Activated CD8-positive, alpha-beta memory T cell treated with anti-CD3 and anti-CD28 coated beads, Interleukin-2, amount 50 U/mL, for 1 hour (primary cell): ENCODE results near the gene ZNF804B.

Source experiments
- DNase-seq: peaks from one replicate; pipeline ENCODE4 v3.0.0-alpha.2; 2020; ENCODE audit errors: extremely low read depth

The ZNF804B gene

DNA sequence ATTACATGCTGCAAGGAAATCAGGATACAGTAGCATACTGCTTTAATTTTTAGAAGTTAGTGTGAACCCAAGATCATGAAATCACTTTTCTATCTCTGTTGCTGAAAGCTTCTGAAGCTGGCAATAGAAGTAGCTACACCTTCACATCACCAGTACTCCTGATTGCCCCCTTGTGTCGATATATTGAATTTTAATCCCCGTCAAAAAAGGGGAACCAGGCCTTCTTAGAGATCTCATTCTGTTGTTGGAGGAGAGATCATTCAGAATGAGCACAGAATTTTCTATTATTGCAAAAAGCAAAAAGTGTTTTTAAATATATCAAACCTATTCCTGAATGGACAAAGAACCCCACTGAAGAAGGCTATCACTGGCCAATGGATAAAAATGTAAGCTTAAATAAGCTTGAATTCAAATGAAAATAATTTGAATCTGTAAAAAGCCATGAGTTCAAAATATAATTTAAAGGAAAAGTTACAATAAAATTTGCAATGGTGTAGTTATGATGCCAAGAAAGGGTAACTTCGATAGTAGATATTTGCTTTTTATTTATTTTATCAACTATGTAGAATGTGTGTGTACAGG lies 75.7 kb downstream of the ZNF804B start:
- DNase-seq = no peak

DNA sequence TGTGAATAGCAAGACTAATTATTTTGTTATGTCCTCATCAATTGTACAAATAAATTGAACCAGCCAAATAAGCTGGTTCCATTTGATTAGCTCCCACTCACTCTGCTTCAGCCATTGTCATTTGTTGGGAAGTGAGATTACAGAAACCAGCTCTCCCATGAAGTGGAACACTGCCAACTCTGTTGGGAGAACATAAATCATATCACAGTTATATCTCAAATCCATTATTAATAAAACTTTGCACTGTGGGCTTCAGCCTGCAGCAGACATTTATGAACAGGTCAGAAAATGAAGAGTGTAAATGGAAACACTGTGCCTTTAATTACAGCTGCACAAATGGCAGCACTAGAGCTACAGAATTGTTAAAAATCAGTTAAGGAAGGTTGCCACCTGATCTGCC lies 82.7 kb downstream of the ZNF804B start:
- no peak for DNase-seq

DNA sequence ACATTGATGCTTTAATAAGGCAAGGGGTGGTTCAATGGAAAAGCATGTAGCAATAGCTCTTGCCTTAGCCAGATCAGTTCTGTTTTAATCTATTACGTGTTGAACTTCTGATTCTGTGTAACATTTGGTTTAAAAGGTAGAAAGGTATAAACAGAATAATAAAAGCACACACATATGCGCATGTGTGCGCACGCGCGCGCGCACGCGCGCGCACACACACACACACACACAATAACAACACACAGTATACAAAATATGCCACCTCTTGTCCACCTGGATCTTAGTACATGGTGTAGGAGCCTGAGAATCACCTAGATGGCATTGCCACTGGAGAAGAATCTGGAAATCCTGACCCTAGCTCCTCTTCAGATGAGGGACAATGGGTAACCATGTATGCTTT lies 85.6 kb downstream of the ZNF804B start:
- no peak for DNase-seq

DNA sequence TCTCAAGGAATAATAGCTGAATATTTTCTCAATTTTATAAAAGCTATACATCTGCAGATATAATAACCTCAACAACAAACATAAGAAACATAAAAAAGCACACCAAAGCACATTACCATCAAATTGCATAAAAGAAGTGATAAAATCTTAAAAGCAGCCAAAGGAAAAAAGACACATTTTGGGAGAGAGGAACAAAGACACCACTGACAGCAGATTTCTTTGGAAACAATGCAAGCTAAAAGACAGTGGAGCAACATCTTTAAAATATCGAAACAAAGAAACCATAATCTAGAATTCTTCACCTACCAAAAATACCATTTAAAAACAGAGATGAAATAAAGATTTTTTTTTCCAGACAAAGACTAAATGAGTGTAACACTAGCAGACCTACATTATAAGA lies 91.7 kb downstream of the ZNF804B start:
- no peak for DNase-seq

GRCh38 chr7:88859288-88859687 lies 99.8 kb downstream of the ZNF804B start:
- no peak for DNase-seq

DNA sequence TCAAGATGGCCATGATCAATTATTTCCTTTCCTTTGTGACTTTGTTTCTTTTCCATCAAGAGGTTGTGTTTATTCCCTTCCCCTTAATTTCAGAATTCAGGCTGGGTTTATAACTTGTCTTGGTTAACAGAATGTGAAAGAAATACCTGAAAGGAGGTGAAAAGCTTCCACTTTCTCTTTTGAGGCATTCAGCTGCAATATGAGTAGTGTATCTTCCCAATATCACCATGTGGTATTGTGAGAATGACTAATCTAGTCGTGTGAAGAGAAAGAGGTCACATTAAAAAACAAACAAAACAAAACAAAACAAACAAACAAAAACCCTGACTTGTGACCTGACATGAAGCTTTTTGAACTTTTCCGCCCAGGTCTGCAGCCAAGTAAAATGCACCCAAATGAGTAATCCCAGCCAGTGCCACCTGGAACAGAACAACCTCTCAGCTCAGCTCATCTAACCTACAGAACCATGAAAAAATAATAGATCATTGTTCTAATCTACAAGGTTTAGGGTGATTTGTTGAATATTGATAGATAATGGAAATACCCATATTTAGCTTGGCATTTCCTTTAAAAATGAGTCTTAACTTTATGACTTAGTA lies 106.9 kb downstream of the ZNF804B start:
- DNase-seq = no peak

- no peak for DNase-seq
These were observed 107.7 kb downstream of the ZNF804B start for GRCh38 chr7:88867158-88867557.

DNA sequence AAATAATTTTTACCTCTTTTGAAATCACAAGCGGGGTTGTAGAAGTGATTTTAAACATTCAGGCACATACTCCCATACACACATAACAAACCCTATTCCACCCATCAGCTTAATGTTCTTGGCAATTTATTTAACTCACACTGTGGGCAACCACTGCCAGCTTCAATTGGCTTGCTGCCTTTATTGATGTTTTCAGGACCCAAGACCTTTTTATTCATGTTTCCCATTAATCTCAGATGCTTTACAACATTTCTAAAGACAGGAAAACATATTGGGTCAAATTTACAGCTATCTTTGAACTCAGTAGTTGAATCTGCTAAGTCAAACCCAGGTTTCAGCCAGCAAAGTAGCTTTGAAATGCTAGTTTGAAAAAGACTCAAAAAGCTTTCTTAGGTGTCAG lies 109.0 kb downstream of the ZNF804B start:
- no peak for DNase-seq

DNA sequence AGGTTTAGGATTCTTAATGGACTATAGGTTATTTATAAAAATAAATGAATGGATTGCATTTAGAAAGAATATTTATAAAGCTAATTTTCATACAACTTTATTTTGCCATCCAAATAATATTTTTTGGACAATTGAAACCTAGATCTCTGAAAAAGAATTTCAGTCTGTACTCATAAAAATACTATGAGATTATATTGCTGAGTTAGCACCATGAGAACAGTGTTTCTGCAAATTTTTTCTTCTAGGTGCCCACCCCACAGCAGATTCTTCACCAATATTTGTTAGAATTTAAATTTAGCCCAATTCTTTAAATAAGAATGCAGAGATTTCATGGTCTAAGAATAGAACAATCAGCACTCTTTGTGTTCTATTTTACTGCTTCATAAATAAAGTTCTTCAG lies 121.6 kb downstream of the ZNF804B start:
- DNase-seq = no peak

GRCh38 chr7:88885131-88885530 lies 125.6 kb downstream of the ZNF804B start:
- DNase-seq = no peak

GRCh38 chr7:88888684-88889083 lies 129.2 kb downstream of the ZNF804B start:
- no peak for DNase-seq

DNA sequence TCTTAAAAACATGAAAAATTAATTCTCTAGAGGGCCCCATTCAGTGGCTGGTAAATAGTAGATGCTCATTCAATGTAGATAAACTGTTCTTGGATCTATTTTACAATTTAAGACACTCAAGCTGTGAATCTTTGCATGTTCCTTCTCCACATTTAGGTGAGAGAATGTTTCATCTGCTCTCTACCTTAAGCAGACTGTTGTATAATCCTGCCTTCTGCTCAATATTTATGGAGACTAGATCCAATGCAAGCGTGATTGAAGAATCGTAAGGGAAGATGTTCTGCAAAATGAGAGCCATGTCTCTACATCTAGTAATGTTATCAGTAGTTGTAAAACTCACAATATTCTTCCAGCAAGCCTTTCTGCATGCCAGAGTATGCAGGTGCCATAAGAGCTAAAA lies 151.0 kb downstream of the ZNF804B start:
- DNase-seq = no peak

GRCh38 chr7:88912852-88913251 lies 153.4 kb downstream of the ZNF804B start:
- no peak for DNase-seq

DNA sequence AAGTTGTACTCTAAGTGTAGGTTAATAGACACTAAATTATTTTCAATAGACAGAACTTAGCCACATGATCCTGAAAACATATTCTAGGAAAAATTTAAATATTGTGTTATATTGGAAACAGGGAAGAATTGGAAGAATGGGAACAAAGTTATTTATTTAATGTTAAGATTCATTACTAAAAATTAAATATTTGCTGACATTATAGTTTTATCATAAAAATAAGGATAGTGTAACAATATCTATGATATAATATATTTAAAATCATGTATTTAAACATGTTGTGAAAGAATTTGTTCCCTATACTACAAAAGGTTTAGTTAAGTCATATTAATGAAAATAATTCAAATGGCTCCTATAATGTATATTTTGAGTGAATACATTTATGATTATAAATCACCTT lies 156.1 kb downstream of the ZNF804B start:
- DNase-seq = no peak

- DNase-seq = no peak
These were observed 160.1 kb downstream of the ZNF804B start for GRCh38 chr7:88919478-88920131.

GRCh38 chr7:88922944-88923343 lies 163.4 kb downstream of the ZNF804B start:
- DNase-seq = no peak

- no peak for DNase-seq
These were observed 168.8 kb downstream of the ZNF804B start for GRCh38 chr7:88928276-88928675.

GRCh38 chr7:88929719-88930118 lies 170.2 kb downstream of the ZNF804B start:
- DNase-seq = no peak

DNA sequence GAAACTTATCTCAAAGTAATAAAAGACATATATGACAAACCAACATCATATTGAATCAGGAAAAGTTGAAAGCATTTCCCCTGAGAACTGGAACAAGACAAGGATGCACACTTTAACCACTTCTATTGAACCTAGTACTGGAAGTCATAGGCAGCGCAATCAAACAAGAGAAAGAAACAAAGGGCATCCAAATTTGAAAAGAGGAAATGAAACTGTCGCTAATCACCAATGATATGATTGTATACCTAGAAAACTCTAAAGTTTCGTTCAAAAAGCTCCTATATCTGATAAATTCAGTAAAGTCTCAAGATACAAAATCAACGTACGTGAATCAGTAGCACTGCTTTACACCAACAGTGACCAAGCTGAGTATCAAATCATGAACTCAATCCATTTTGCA lies 173.8 kb downstream of the ZNF804B start:
- no peak for DNase-seq

DNA sequence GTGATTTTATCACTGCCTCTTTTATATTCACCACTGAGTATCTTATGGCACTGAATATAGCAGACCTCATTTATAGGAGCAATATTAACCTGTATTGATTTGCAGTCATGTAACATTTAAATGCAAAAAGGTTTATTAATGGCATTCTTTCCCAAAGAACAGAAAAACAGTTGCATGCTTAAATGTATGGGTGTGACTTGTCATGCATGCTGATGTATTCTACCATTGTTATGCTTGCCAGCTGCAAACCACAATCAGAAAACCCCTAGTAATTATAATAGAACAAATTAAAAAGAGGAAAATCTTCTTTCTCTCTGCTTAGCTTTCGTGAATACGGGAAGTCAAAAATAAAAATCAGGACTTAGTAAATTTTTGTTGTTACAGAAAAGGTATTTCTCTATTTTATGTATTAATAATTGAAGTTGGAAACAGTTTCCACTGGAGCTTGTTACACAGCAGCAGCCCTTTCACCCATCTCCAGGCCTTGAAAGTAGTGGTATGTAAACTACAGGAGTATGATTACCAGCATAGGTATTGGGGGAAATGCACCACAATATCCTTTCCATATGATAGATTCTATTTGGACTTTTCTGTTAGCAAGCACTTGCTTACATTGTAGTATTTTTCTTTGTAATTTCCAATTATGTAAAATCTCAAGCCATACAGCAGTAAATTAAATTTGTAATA lies 183.5 kb downstream of the ZNF804B start:
- no peak for DNase-seq

GRCh38 chr7:88951826-88952225 lies 192.3 kb downstream of the ZNF804B start:
- DNase-seq = no peak

GRCh38 chr7:88964418-88964817 lies 204.9 kb downstream of the ZNF804B start:
- no peak for DNase-seq

DNA sequence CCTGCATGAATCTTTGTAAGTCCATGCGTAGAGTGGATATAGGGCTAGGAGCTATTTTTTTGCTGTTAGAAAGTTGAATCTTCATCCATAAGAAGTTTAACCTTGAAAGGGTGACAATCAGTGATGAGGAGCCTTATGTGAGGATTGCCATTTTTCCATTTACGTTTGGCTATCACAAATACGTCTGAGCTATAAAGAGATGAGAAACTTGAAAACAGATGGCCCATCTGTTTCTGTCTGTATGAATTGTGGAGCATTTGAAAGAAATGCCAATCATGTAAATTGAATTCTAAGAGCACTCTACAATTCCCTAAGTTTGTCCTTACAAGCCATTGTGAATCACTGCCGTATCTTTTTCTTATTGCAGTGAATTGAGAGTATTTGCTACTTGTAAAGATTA lies 205.9 kb downstream of the ZNF804B start:
- DNase-seq = no peak
